ENCODE data around the gene ZNF681.

ZNF681 gene

DNA sequence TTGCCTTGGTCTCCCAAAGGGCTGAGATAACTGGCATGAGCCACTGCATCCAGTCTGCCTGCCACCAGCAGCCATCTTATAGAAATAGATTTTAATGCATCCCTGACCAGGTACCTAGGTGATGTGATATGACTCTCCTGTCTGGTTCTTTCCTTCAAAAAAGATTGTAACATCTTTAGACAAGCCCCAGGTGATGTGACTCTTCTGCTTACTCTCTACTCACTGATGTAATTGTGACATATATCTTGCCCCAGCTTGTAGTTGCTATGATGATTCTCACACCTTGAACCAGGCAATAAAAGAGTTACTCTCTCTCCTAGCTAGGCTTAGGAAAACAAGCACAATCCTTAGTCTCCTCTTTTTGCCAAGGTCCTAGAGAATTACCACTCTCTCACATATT lies 30.6 kb upstream of the ZNF681 start:
- no peaks in the 10 kb centered on the region for H3K79me2 ChIP-seq (ENCODE audit: control insufficient read depth, low read length)

DNA sequence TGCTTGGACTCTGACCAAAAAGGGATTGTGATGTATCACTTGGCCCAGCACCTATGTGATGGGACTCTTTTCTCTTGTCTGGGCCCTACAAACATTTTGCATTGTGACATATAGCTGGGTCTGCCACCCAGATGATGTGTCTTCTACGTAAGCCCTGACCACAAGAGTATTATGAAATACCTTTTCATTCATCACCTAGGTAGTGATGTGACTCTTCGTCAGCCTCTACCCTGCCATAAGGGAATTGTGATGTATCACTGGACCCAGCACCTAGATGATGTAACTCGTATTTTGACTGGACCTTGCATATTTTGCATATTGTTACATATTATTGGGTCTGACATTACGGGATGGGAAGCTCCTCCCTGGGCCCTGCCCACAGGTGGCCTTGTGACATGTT lies 29.7 kb upstream of the ZNF681 start:
- no peaks in the 10 kb centered on the region for H3K36me3 ChIP-seq (ENCODE audit: control insufficient read depth, low read length)
- H3K4me1 ChIP-seq (ENCODE audit: control insufficient read depth, low read length) = no peaks in the 10 kb centered on the region
- no peaks in the 10 kb centered on the region for H4K20me1 ChIP-seq (ENCODE audit: control insufficient read depth, insufficient read depth, low read depth, low read length)
- H3K9me2 ChIP-seq (replicated peaks; ENCODE audit: control insufficient read depth, low read length) = no peaks in the 10 kb centered on the region
- H3K79me2 ChIP-seq (ENCODE audit: control insufficient read depth, low read length) = no peaks in the 10 kb centered on the region
- H3K27me3 ChIP-seq (ENCODE audit: control insufficient read depth, low read length) = no peaks in the 10 kb centered on the region
- TF ChIP-seq, protein P1, sequence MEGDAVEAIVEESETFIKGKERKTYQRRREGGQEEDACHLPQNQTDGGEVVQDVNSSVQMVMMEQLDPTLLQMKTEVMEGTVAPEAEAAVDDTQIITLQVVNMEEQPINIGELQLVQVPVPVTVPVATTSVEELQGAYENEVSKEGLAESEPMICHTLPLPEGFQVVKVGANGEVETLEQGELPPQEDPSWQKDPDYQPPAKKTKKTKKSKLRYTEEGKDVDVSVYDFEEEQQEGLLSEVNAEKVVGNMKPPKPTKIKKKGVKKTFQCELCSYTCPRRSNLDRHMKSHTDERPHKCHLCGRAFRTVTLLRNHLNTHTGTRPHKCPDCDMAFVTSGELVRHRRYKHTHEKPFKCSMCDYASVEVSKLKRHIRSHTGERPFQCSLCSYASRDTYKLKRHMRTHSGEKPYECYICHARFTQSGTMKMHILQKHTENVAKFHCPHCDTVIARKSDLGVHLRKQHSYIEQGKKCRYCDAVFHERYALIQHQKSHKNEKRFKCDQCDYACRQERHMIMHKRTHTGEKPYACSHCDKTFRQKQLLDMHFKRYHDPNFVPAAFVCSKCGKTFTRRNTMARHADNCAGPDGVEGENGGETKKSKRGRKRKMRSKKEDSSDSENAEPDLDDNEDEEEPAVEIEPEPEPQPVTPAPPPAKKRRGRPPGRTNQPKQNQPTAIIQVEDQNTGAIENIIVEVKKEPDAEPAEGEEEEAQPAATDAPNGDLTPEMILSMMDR (IDR thresholded peaks at IDR 0.05; ENCODE audit: low read depth, low read length, poor library complexity, severe bottlenecking) = no peak
- TF ChIP-seq EZH2phosphoT487 (IDR thresholded peaks at IDR 0.05; ENCODE audit: borderline replicate concordance, low read length) = no peak
- H3F3A ChIP-seq (ENCODE audit: control insufficient read depth, insufficient read depth) = no peaks in the 10 kb centered on the region
- H3K4me3 ChIP-seq (ENCODE audit: low read length) = no peak overlapping the region
- H3K9me3 ChIP-seq (ENCODE audit: control insufficient read depth, insufficient read depth, low read length) = peaks cover 4% of the 10 kb centered on the region; the same call in 1 of the 2 replicates
- no peak overlapping the region for H3K27ac ChIP-seq (ENCODE audit: low read depth, low read length)
- H3K4me2 ChIP-seq (ENCODE audit: low read length) = no peak overlapping the region

More for the DNA sequence above, 30.6 kb upstream of the ZNF681 start:
- no peak overlapping the region for H3K27ac ChIP-seq (ENCODE audit: low read depth, low read length)
- no peak for TF ChIP-seq EZH2phosphoT487 (IDR thresholded peaks at IDR 0.05; ENCODE audit: borderline replicate concordance, low read length)
- TF ChIP-seq, protein P1 (IDR thresholded peaks at IDR 0.05; ENCODE audit: low read depth, low read length, poor library complexity, severe bottlenecking) = no peak
- no peaks in the 10 kb centered on the region for H3K36me3 ChIP-seq (ENCODE audit: control insufficient read depth, low read length)
- H3K9me3 ChIP-seq (ENCODE audit: control insufficient read depth, insufficient read depth, low read length) = peaks cover 4% of the 10 kb centered on the region; the same call in 1 of the 2 replicates
- H3F3A ChIP-seq (ENCODE audit: control insufficient read depth, insufficient read depth) = no peaks in the 10 kb centered on the region
- no peaks in the 10 kb centered on the region for H3K9me2 ChIP-seq (replicated peaks; ENCODE audit: control insufficient read depth, low read length)
- H3K4me3 ChIP-seq (ENCODE audit: low read length) = no peak overlapping the region
- no peak overlapping the region for H3K4me2 ChIP-seq (ENCODE audit: low read length)
- no peaks in the 10 kb centered on the region for H3K27me3 ChIP-seq (ENCODE audit: control insufficient read depth, low read length)
- H3K4me1 ChIP-seq (ENCODE audit: control insufficient read depth, low read length) = no peaks in the 10 kb centered on the region
- H4K20me1 ChIP-seq (ENCODE audit: control insufficient read depth, insufficient read depth, low read depth, low read length) = no peaks in the 10 kb centered on the region

DNA sequence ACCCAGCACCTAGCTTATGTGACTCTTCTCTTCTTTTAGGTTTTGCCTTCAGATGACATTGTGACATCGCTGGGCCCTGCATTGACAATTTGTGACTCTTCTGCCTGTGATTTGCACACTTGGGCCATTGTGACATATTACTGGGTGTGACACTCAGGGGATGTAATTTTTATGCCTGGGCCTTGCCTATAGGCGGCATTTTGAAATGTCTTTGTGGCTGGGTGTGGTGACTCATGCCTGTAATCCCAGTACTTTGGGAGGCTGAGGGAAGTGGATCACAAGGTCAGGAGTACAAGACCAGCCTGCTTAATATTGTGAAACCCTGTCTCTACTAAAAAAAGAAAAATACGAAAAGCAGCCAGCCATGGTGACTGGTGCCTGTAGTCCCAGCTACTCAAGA lies 28.4 kb upstream of the ZNF681 start:
- Histone ChIP-seq H4K20me1 (ENCODE audit: control insufficient read depth, insufficient read depth, low read depth, low read length) (no peaks in the 10 kb centered on the region), H3K4me2 (ENCODE audit: low read length) (no peak overlapping the region), H3K79me2 (ENCODE audit: control insufficient read depth, low read length) (no peaks in the 10 kb centered on the region), H3K4me1 (ENCODE audit: control insufficient read depth, low read length) (no peaks in the 10 kb centered on the region), H3K4me3 (ENCODE audit: low read length) (no peak overlapping the region), H3K9me3 (ENCODE audit: control insufficient read depth, insufficient read depth, low read length) (peaks cover 4% of the 10 kb centered on the region; the same call in 1 of the 2 replicates), H3K36me3 (ENCODE audit: control insufficient read depth, low read length) (no peaks in the 10 kb centered on the region), H3K27me3 (ENCODE audit: control insufficient read depth, low read length) (no peaks in the 10 kb centered on the region), H3K27ac (ENCODE audit: low read depth, low read length) (no peak overlapping the region), H3F3A (ENCODE audit: control insufficient read depth, insufficient read depth) (no peaks in the 10 kb centered on the region), H3K9me2 (replicated peaks; ENCODE audit: control insufficient read depth, low read length) (no peaks in the 10 kb centered on the region)
- TF ChIP-seq, protein P1 (IDR thresholded peaks at IDR 0.05; ENCODE audit: low read depth, low read length, poor library complexity, severe bottlenecking) = no peak
- no peak for TF ChIP-seq EZH2phosphoT487 (IDR thresholded peaks at IDR 0.05; ENCODE audit: borderline replicate concordance, low read length)
